Activated CD8-positive, alpha-beta memory T cell treated with anti-CD3 and anti-CD28 coated beads, Interleukin-2, amount 50 U/mL, for 48 hours (primary cell): ENCODE measurements around the gene WRNIP1.

Experiments used
- DNase-seq: peaks from one replicate; pipeline ENCODE4 v3.0.0-alpha.2; 2020

Gene WRNIP1

GRCh38 chr6:2765166-2765895, at the start of gene WRNIP1:
TSS of gene WRNIP1 (plus strand) at chr6:2765393. CDS start at chr6:2765623, 230 bp downstream.
- peak; percentile 96 for DNase-seq

- DNase-seq, result no peak
Observed at GRCh38 chr6:2715737-2716136, 49.5 kb upstream of the WRNIP1 start.

- DNase-seq, result no peak
Observed at GRCh38 chr6:2716936-2717700, 48.1 kb upstream of the WRNIP1 start.

- DNase-seq, result no peak
Observed at GRCh38 chr6:2718334-2719092, 46.7 kb upstream of the WRNIP1 start.

- no peak for DNase-seq
Observed at GRCh38 chr6:2719093-2719455, 46.1 kb upstream of the WRNIP1 start.

GRCh38 chr6:2721219-2721618, 44.0 kb upstream of the WRNIP1 start:
- DNase-seq, result no peak

GRCh38 chr6:2725364-2725988, 39.7 kb upstream of the WRNIP1 start:
- no peak for DNase-seq

- no peak for DNase-seq
Observed at GRCh38 chr6:2725999-2726567, 39.1 kb upstream of the WRNIP1 start.

- DNase-seq, result no peak
Observed at GRCh38 chr6:2729921-2730320, 35.3 kb upstream of the WRNIP1 start.

GRCh38 chr6:2730353-2731107, 34.7 kb upstream of the WRNIP1 start:
- no peak for DNase-seq

GRCh38 chr6:2731281-2731909, 33.8 kb upstream of the WRNIP1 start:
- DNase-seq, result no peak

- DNase-seq, result no peak
Observed at GRCh38 chr6:2732503-2733089, 32.6 kb upstream of the WRNIP1 start.

- no peak for DNase-seq
Observed at GRCh38 chr6:2733324-2733723, 31.9 kb upstream of the WRNIP1 start.

- no peak for DNase-seq
Observed at GRCh38 chr6:2733736-2734480, 31.3 kb upstream of the WRNIP1 start.

GRCh38 chr6:2734488-2735166, 30.6 kb upstream of the WRNIP1 start:
- DNase-seq, result no peak

- no peak for DNase-seq
Observed at GRCh38 chr6:2737885-2738284, 27.3 kb upstream of the WRNIP1 start.

GRCh38 chr6:2738373-2738979, 26.7 kb upstream of the WRNIP1 start:
- DNase-seq, result no peak

- no peak for DNase-seq
Observed at GRCh38 chr6:2739335-2739734, 25.9 kb upstream of the WRNIP1 start.

- DNase-seq, result no peak
Observed at GRCh38 chr6:2740581-2740980, 24.6 kb upstream of the WRNIP1 start.
